ENCODE measurements around the gene SH3GL1.
A peak's percentile ranks its signal among the peaks of the same experiment; 100 is the strongest.

Gene SH3GL1

GRCh38 chr19:4415352-4415751, 15.0 kb upstream of the SH3GL1 start:
- no peak for TF ChIP-seq CTCF (IDR thresholded peaks at IDR 0.05; ENCODE audit: low read depth, low read length)
- H3K9me3 ChIP-seq (ENCODE audit: severe bottlenecking) = no peaks in the 10 kb centered on the region
- H3K27ac ChIP-seq = peak overlapping the region; percentile 62
- no peaks in the 10 kb centered on the region for H3K27me3 ChIP-seq (ENCODE audit: insufficient read depth, low read depth, severe bottlenecking)
- peak; percentile 32 for DNase-seq
- peak overlapping the region; percentile 13; the same call in 1 of the 2 replicates for H3K4me3 ChIP-seq (ENCODE audit: low read depth, low read length)
- H3K36me3 ChIP-seq = peaks cover 77% of the 10 kb centered on the region

GRCh38 chr19:4414800-4415321, 14.5 kb upstream of the SH3GL1 start:
- no peaks in the 10 kb centered on the region for H3K9me3 ChIP-seq (ENCODE audit: severe bottlenecking)
- peak; percentile 78 for DNase-seq
- H3K4me3 ChIP-seq (ENCODE audit: low read depth, low read length) = peak overlapping the region; percentile 13; the same call in 1 of the 2 replicates
- H3K27ac ChIP-seq = peak overlapping the region; percentile 62
- peaks cover 77% of the 10 kb centered on the region for H3K36me3 ChIP-seq
- no peaks in the 10 kb centered on the region for H3K27me3 ChIP-seq (ENCODE audit: insufficient read depth, low read depth, severe bottlenecking)
- no peak for TF ChIP-seq CTCF (IDR thresholded peaks at IDR 0.05; ENCODE audit: low read depth, low read length)

- Histone ChIP-seq H3K27ac (peak overlapping the region; percentile 39; the same call in 1 of the 2 replicates), H3K36me3 (peaks cover 77% of the 10 kb centered on the region), H3K9me3 (ENCODE audit: severe bottlenecking) (no peaks in the 10 kb centered on the region), H3K4me3 (ENCODE audit: low read depth, low read length) (no peak overlapping the region), H3K27me3 (ENCODE audit: insufficient read depth, low read depth, severe bottlenecking) (no peaks in the 10 kb centered on the region)
- TF ChIP-seq CTCF (IDR thresholded peaks at IDR 0.05; ENCODE audit: low read depth, low read length) = no peak
- DNase-seq = no peak
These were observed 13.9 kb upstream of the SH3GL1 start for GRCh38 chr19:4414144-4414799.

GRCh38 chr19:4413588-4413987, 13.2 kb upstream of the SH3GL1 start:
- Histone ChIP-seq H3K36me3 (peaks cover 79% of the 10 kb centered on the region), H3K27me3 (ENCODE audit: insufficient read depth, low read depth, severe bottlenecking) (no peaks in the 10 kb centered on the region), H3K27ac (no peak overlapping the region), H3K9me3 (ENCODE audit: severe bottlenecking) (no peaks in the 10 kb centered on the region), H3K4me3 (ENCODE audit: low read depth, low read length) (no peak overlapping the region)
- no peak for DNase-seq
- no peak for TF ChIP-seq CTCF (IDR thresholded peaks at IDR 0.05; ENCODE audit: low read depth, low read length)

- Histone ChIP-seq H3K27ac (no peak overlapping the region), H3K27me3 (ENCODE audit: insufficient read depth, low read depth, severe bottlenecking) (no peaks in the 10 kb centered on the region), H3K4me3 (ENCODE audit: low read depth, low read length) (no peak overlapping the region), H3K9me3 (ENCODE audit: severe bottlenecking) (no peaks in the 10 kb centered on the region), H3K36me3 (peaks cover 90% of the 10 kb centered on the region)
- no peak for DNase-seq
- TF ChIP-seq CTCF (IDR thresholded peaks at IDR 0.05; ENCODE audit: low read depth, low read length) = no peak
These were observed 9.0 kb upstream of the SH3GL1 start for GRCh38 chr19:4409123-4409933.
